ENCODE data around the gene SLC34A1.

Gene SLC34A1

GRCh38 chr5:177388521-177389052 is 4.4 kb downstream of the SLC34A1 start:
- DNase-seq (ENCODE audit: low read depth in 2 of 2) = no peak

DNA sequence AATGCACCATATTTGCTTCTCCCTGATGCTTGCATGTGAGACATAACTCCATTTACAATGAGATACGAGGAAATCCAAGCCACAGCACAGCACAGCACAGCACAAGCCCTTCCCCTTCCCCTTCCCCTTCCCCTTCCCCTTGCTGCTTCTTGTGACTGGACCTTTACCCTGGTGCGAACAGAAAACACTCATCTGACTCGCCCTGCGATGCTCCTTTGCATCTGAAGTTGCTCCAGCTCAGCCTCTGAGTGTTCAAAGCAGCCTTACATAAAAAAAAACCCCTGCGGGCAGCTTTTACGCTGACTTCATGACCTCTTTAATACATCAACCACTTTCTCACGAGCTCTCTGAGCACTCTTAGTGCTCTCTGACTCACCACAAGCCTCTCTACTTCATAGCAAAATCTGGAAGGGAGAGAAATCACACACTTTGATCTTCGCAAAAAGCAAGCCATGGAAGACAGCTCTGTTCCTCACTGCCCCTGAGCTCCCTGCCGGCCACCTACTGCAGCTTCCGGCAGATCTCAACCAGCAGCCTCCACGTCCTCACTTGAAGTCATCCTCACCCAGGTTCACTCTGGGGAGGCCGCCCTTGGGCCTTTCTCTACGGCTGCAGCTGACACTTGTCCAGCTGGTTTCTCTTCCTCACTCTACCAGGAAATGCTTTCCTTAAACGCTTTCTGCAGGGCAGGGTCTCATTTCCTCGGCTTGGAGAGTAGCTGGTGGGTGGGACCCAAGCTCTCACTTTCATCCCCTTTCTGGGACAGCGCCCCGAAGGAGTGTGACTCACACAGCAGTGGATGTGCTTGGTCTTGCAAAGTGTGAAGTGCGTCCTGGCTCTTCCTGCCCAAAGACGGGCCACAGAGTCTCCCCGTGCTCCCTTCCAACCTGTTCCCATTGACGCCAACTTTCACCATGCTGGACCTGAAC is 5.3 kb downstream of the SLC34A1 start:
- DNase-seq (ENCODE audit: low read depth in 2 of 2) = peak; percentile 26 to 38

- DNase-seq (ENCODE audit: low read depth in 2 of 2) = peak; percentile 68 to 80
Measured at GRCh38 chr5:177390363-177391300, 6.4 kb downstream of the SLC34A1 start.

GRCh38 chr5:177392765-177393164 is 8.5 kb downstream of the SLC34A1 start:
- DNase-seq (ENCODE audit: low read depth in 2 of 2) = no peak

DNA sequence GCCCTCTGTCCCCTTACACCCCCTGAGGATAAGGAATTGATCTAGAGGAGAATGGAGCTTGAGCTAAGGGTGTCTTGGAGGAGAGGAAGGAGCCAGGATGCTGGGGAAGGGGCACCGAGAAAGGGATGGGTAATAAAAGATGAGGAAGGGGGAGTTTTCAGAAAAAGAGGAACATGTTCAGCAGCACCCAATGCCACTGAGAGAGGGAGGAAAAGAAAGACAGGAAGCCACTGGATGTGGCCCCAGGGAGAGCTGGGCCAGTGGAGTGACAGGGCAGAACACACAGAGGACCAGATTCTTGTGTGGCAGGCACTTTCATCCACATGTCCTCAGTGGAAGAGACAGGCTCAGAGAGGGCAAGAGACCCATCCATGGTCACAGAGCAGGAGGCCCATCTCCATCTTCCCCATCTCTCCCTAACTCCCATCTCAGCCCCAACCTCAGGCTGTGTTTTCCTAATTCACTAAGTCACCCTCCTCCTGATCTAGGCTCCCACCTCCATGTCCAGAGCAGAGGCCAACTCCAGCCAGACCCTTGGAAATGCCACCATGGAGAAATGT is 9.1 kb downstream of the SLC34A1 start:
- no peak for DNase-seq (ENCODE audit: low read depth in 2 of 2)

DNA sequence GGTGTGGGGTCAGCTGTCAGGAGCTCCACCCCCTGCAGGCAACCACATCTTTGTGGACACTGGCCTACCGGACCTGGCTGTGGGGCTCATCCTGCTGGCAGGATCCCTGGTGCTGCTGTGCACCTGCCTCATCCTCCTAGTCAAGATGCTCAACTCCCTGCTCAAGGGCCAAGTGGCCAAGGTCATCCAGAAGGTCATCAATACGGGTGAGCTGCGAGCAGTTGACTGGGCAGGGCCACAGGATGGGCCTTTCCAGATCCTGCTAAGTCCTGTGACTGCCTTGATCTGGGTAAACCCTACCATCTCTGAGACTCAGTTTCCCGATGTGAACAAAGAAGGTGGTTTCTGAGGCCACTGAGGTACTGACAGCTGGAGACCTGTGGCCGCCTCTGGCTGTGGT is 9.8 kb downstream of the SLC34A1 start:
- no peak for DNase-seq (ENCODE audit: low read depth in 2 of 2)

- DNase-seq (ENCODE audit: low read depth in 2 of 2) = no peak
Measured at GRCh38 chr5:177396078-177396477, 11.8 kb downstream of the SLC34A1 start.

DNA sequence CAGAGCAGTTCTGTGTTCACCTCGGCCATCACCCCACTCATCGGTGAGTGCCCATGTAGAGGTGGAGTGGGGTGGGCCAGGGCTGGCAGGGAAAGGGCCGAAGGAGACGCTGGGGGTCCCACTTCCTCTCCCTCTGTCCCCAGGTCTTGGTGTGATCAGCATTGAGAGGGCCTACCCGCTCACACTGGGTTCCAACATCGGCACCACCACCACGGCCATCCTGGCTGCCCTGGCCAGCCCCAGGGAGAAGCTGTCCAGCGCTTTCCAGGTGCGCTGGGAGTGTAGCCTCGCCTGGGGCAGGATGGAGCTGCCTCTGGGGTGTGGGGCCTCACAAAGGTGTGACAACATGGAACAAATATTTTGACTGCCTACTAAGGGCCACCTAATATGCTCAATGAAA is 12.6 kb downstream of the SLC34A1 start:
- DNase-seq (ENCODE audit: low read depth in 2 of 2) = no peak

DNA sequence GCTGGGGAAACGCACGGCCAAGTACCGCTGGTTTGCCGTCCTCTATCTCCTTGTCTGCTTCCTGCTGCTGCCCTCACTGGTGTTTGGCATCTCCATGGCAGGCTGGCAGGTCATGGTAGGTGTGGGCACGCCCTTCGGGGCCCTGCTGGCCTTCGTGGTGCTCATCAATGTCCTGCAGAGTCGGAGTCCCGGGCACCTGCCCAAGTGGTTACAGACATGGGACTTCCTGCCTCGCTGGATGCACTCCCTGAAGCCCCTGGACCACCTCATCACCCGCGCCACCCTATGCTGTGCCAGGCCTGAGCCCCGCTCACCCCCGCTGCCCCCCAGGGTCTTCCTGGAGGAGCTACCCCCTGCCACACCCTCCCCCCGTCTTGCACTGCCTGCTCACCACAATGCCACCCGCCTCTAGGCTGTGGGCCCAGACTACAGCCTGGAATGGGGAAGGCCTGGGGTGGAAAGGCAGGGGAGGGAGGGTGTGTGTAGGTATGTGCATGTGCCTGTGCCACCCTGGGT is 13.7 kb downstream of the SLC34A1 start:
- no peak for DNase-seq (ENCODE audit: low read depth in 2 of 2)

GRCh38 chr5:177399997-177400868 is 16.0 kb downstream of the SLC34A1 start, which contains the start of gene PFN3:
PFN3 (minus strand) TSS chr5:177400661; CDS start chr5:177400576, 85 bp downstream.
- DNase-seq (ENCODE audit: low read depth in 2 of 2) = no peak

- DNase-seq (ENCODE audit: low read depth in 2 of 2) = peak; percentile 58 to 67
Measured at GRCh38 chr5:177402271-177403043, 18.2 kb downstream of the SLC34A1 start.

DNA sequence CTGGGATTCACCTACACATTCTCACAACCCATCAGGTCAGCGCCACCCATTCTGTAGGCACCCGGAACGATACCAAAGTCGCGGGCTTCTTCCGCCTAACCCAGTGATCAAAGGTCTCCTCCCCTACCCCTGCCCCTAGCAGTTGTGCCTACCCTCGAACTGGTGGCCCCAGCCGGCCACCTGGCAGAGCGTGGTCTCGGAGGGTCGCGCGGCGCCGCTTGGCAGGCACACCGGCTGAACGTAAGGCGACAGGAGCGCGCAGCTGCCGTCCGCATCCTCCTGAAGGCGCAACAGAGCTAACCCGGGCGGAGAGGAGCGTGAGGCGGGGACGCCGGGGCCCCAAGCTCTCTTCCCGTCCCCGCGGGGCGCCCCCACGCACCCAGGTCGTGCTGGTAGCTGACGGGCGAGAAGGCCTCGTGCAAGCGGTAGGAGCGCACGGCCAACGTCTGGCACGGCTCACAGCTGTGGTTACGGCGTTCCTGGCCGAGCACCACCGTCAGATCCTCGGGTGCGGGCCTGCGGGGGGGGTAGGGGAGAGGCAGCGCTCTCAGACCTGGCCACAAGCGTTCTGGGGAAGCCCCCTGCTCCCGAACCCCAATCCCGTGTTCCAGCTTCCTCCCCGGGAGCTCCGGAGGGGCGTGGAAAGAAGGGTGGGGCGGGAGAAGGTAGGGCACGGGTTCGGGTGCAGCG is 19.0 kb downstream of the SLC34A1 start:
- DNase-seq (ENCODE audit: low read depth in 2 of 2) = peak in 1 of 2 donors; percentile 19

DNA sequence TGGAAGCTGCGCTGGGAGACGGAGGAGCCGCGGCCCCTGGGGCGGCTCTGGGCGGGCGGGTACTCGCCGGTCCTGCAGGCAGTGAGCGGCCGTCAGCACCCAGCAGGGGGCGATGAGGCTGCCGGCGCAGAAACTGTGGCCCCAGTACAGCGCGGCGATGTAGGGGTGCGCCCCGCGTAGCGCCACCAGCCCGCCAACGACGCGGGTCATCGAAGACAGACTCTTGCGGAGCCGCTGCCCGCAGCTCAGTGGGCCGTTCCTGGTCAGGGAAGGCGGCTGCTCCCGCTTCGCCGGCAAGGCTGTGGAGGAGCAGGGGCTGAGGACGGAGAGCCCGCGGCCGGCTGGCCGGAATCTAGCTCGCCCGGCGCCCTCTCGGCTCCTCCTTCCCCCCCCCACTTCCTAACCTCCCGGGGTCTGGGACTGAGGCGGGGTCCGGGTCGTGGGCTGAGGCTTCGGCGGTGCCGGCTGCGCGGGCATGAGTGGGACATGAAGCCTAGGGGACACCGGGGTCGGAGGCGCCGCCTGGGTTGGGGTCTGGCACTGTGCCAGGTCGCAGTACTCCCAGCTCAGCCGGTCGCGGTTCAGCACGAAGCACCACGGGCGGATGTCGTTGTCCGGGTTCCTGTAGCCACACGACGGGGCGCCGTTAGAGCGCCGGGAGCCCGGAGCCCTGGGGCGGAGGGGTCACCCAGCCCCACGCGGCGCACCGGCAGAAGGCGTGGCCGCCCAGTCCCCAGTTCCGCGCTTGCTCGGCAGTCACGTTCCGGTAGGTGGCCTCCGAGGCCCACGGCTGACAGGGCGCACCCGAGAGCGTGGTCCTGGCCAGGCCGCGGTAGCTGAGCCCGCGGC is 19.8 kb downstream of the SLC34A1 start:
- peak; percentile 76 to 77 for DNase-seq (ENCODE audit: low read depth in 2 of 2)

GRCh38 chr5:177404641-177405179 is 20.5 kb downstream of the SLC34A1 start:
- DNase-seq (ENCODE audit: low read depth in 2 of 2) = no peak

GRCh38 chr5:177405312-177405711 is 21.1 kb downstream of the SLC34A1 start:
- no peak for DNase-seq (ENCODE audit: low read depth in 2 of 2)

DNA sequence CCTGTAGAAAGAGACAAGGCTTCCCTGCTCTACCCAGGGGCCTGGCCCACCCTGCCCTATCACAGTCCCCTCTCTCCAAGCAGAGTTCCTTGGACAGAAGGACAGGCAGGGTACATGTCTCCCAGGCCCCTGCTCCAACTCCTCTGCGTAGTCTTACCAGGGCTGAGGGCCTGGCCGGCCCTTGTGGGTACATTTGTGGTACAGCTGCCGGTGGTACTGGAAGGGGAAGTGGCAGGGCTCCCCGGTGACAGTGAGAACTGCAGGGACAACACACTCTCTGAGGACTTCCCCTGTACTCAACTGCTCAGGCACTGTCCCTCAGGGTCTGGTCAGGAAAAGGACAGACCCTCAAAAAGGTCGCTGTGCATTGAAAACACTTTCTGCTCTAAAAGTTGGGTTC is 21.6 kb downstream of the SLC34A1 start:
- DNase-seq (ENCODE audit: low read depth in 2 of 2) = no peak

DNA sequence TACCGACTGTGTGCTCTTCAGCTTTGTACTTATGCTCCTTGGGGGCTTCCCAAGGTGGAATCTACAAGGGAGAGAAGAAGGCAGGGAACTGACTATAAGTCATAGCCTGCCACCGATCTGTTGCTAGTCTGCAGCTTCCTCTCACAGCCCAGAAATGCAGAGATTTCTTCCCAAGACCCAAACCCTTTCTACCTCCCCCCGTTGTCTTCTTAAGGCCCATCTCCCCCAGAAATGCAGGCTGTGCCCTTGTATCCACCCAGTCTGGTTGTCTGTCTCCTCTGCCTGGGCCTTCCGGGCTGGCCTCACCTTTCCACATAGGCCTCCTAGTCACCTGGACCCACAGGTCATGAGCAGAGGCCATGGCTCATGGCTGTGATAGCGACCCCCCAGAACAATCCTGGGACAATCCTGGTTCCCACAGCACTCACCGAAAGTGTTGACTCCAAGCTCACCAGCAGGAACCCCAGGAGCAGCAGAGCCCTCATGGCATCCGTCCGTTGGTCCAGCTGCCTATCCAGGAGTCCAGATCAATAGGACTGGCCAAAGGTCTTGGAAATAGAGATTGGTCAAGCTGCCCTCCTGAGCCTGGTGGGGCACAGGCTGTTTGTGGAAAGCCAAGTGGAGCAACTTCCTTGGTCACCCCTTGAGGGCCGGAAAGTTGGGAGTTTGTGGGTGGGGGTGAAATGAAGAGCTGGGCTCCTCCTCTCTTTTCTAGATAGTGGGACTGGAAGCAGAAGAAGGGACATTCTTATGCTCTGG is 25.0 kb downstream of the SLC34A1 start, which contains the start of gene F12:
TSS of gene F12 (minus strand) at position 522 of the 759 bp plus-strand sequence. CDS start at position 485, 37 bp downstream.
- DNase-seq (ENCODE audit: low read depth in 2 of 2) = no peak
